NCI-H748 (cell line): ENCODE results near the gene ZMIZ2.

Source experiments
- DNase-seq: peaks from one replicate; lab custom pipeline; 2025; ENCODE audit not compliant: unreplicated experiment; lab: John Stamatoyannopoulos, UW

The ZMIZ2 gene

GRCh38 chr7:44756904-44757303, 8.3 kb downstream of the ZMIZ2 start:
- DNase-seq = no peak

GRCh38 chr7:44757311-44757710, 8.7 kb downstream of the ZMIZ2 start:
- no peak for DNase-seq

DNA sequence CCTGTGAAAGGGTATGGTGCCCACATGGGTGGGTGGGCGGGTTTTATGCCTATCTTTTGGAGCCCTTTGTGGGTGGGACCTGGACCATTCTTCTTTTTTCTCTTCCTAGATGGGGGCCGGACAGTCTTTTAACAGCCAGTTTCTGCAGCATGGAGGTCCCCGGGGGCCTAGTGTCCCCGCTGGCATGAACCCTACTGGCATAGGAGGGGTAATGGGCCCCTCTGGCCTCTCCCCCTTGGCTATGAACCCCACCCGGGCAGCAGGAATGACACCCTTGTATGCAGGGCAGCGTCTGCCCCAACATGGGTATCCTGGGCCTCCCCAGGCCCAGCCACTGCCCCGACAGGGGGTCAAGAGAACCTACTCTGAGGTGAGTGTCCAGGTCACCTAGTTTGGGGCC, 9.1 kb downstream of the ZMIZ2 start:
- no peak for DNase-seq

DNA sequence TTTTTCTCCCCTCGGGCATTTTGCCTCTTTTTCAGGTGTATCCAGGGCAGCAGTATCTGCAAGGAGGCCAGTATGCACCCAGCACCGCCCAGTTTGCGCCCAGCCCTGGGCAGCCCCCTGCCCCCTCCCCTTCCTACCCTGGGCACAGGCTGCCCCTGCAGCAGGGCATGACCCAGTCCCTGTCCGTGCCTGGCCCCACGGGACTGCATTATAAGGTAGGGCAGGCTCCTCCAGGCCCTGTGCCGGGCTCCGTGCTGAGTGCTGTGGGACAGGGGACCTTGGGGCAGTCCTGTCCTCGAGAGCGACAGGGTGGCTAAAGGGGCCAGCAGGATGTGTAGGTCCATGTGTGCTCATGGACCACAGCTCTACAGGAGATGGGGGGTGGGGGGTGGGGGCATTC, 10.6 kb downstream of the ZMIZ2 start:
- DNase-seq = no peak

GRCh38 chr7:44760034-44760580, 11.5 kb downstream of the ZMIZ2 start:
- DNase-seq = no peak

GRCh38 chr7:44761207-44762161, 12.8 kb downstream of the ZMIZ2 start:
- DNase-seq = no peak

DNA sequence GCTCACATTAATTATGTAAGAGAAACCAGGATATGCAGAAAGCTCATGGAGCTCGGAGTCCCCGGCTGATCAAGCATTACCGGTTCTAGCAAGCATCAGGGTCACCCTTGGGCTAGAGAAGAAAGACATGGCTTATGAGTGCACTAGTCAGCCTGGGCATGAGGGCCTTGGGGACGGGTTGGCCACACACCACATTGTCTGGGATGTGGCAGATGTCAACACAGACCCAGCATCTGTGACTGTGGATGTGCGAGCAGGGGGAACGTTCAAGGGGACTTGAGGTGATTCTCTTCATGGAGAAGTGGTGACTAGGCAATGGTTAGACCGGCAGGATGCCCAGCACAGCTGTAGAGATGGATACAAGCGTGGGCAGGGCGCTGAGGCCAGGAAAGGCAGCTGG, 13.7 kb downstream of the ZMIZ2 start:
- DNase-seq = no peak

- DNase-seq = no peak
These were observed 14.3 kb downstream of the ZMIZ2 start for GRCh38 chr7:44762726-44763522.

- no peak for DNase-seq
These were observed 15.4 kb downstream of the ZMIZ2 start for GRCh38 chr7:44764081-44764480.

- no peak for DNase-seq
These were observed 16.3 kb downstream of the ZMIZ2 start for GRCh38 chr7:44764665-44765578.

DNA sequence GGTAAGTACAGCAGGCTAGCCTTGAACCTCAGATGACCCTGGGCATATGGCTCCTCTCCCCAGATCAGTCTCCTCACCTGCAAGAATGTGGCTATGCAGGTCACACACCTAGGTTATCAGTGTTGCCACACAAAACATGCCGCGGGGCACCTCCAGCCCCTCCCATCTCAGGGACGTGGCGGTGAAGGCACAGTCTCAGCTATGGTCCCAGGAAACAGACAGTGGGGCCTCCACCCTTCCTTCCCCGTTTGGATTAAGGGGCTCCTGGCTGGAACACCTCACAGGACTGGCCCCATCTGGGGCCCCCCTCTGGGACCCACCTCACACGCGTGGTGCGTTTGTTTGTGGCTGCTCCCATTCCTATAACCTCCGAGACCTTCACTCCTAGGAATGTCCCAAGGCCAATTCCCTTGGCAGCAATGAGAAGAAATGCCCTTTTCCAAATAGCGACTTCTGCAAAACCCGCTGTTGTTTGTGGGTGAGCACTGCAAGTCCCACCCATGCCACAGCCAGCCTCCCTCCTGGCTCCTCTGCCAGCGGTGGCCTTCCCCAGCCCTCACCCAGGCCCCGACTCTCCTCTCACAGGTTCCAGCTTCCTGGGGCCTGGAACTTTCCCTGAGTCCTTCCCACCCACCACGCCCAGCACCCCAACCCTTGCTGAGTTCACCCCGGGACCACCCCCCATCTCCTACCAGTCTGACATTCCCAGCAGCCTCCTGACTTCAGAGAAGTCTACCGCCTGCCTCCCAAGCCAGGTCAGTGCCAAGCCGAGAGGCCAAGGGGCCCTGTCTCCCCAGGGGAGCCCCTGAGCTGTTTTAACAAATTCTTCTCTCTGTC, 17.1 kb downstream of the ZMIZ2 start:
- no peak for DNase-seq

GRCh38 chr7:44766416-44766801, 17.8 kb downstream of the ZMIZ2 start:
- no peak for DNase-seq

DNA sequence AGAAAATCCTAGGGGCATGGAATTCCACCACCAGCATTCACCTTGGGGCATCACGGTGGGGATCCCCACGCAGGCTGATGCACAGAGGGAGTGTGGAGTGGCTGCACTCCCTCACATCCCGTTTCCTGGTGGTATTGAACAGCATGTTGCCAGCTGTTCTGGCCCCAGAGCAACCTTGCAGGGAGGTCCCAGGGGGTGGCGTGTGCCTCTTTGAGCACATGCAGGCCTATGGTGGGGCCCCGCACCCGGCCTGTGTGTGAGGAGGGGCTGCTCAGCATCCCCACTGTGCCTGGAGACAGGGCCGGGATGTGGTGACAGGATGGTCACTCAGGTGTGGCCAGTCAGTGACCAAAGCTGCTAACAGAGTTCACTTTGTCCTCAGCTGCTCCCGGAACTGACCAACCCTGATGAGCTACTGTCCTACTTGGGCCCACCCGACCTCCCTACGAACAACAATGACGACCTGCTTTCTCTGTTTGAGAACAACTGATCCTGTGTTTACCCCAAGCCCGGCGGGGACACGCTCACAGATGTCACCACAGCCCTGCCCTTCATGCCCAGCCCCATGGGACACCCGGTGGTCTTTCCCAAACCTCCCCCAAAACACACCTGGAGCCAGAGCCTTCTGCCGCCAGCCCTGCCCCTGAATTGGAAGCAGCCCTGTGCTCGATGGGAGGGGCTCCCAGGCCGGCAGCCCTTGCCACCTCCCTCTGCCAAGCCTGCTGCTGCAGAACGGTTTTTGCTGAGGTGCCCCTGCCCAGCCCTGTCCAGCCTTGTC, 18.7 kb downstream of the ZMIZ2 start:
- no peak for DNase-seq

GRCh38 chr7:44767912-44768627, 19.4 kb downstream of the ZMIZ2 start:
- no peak for DNase-seq

DNA sequence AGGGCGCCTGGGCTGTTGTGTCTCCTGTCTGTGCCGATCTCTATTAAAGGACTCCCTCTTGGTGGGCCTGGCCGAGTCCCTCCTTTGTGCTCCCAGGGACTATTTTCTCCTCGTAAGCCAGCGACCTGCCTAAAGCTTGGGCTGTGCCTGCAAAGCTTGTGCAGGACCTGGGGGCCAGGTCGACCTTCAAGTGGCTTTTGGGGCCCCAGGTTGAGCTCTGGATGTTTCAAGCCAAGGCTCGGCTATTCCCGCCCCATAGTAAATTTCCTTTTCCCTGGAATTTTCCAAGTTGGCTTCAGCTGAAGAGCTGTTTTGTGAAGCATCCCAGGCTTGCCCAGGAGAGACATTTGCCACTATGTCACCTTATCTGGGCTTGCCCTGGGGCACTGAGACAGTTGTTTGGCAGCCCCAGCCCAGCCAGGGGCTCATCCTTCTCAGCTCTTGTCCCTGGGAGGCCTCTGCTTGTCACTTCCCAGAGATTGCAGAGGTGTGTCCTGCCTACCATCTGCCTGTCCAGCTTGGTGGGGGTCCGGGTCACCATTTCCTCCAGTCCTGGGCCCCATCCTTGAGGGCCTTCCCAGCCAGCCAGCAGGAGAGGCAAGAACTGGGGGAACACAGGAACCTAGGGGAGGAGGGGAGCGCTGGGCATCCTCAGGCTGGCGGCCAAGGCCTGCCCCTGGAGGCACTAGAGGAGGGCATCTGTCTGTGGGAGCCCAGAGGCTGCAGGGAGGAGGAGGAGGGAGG, 20.2 kb downstream of the ZMIZ2 start:
- no peak for DNase-seq

DNA sequence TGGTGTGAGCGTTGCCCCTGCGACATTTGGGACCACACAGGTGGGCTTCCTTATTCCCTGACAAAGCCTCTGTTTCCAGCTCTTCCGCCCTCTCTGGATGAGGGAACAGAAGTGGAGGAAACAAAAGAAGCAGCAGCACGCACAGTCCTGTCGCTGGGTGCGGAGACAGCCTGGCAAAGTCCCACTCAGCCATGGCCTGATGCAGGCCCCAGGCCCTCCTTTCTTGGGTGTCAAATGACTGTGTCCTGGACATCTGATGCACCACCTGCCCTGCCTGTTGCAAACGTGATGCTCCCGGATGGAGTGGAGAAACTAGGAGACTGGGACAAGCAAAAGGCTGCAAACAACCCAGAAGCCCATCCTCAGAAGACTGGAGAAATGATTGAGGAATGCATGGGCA, 20.7 kb downstream of the ZMIZ2 start:
- no peak for DNase-seq

- no peak for DNase-seq
These were observed 21.2 kb downstream of the ZMIZ2 start for GRCh38 chr7:44769776-44770294.

- DNase-seq = no peak
These were observed 22.7 kb downstream of the ZMIZ2 start for GRCh38 chr7:44771358-44771757.
